Adrenal gland (tissue), 12 donors: ENCODE results near the gene OR13A1. TPM values are rescaled to one million over a fixed set of nuclear protein-coding genes. Genes with fewer than 3 reads are reported as not detected.
"Not testable (repeated sequence)": the region's sequence is repeated elsewhere in the genome, so short reads cannot be mapped to it uniquely, and the experiment has no call there.

ENCODE experiments used
- DNase-seq, 7 donors: peaks; one replicate each; pipeline ENCODE4 v3.0.0-alpha.2; 2019 to 2020
- H3K27ac ChIP-seq, 5 donors: fragments of 200-600 bp; sonication (generic) in 4 of 5; 1 replicate in 3 of 5; 2 replicates in 2 of 5; pipeline versions ENCODE4 v1.5.1 to v1.8.0; 2016 to 2020; ENCODE audit warnings: mild to moderate bottlenecking in 1 of 5
- H3K27me3 ChIP-seq: fragments of 200-600 bp; 2 replicates; pipeline ENCODE4 v1.8.0; 2021
- H3K36me3 ChIP-seq, 2 donors: fragments of 200-600 bp; replicated peaks in 1 of 2; 1 replicate in 1 of 2; 2 replicates in 1 of 2; pipeline versions ENCODE4 v1.5.1 to v1.8.0; 2018 to 2022
- H3K4me1 ChIP-seq, 2 donors: fragments of 200-600 bp; replicated peaks in 1 of 2; 1 replicate in 1 of 2; 2 replicates in 1 of 2; pipeline versions ENCODE4 v1.5.1 to v1.8.0; 2018 to 2021
- H3K4me3 ChIP-seq, 4 donors: fragments of 200-600 bp; sonication (generic) in 3 of 4; one replicate each; pipeline ENCODE4 v1.5.1; 2016 to 2018
- H3K9me3 ChIP-seq, 3 donors: fragments of 200-600 bp; sonication (generic) in 1 of 3; replicated peaks in 1 of 3; 1 replicate in 2 of 3; 2 replicates in 1 of 3; pipeline versions ENCODE4 v1.5.1 to v1.8.0; 2016 to 2021
- POLR2A ChIP-seq, 2 donors: fragments of 450-650 bp; IDR thresholded peaks; one replicate each; pipeline ENCODE4 v1.6.1; 2017; ENCODE audit warnings: antibody characterized with exemption in 2 of 2, mild to moderate bottlenecking in 2 of 2, moderate library complexity in 1 of 2
- WGBS, 4 donors: extraction: QIAGEN DNeasy Blood & Tissue Kit in 2 of 4; methylation state at CpG; one replicate each; pipeline versions ENCODE4 v1.1.5 to v1.1.7; 2013 to 2017; 5-methylcytosine and 5-hydroxymethylcytosine counted together
- intact Hi-C, 2 donors: fragments of 100-400 bp; cut with DNase I; formaldehyde crosslinking; loops; one replicate each; pipeline versions ENCODE4 v1.14.1 to v1.15.0; 2022 to 2023
- polyA plus RNA-seq, 3 donors: library from polyadenylated mRNA; stranded (reverse); fragments of 200-250 nt in 2 of 3; fragments of 350-450 nt in 1 of 3; fragmentation: Illumina TruSeq in 1 of 3; extraction: RNeasy Lipid Tissue Mini Kit (QIAGEN cat#74804) in 1 of 3; gene quantifications; one replicate each; pipeline ENCODE4 v1.2.3, GENCODE V29; 2013 to 2014
- total RNA-seq, 9 donors: library from RNA; depleted of rRNA in 4 of 9; stranded (reverse); fragments of >200 nt in 4 of 9; fragments of 120-200 nt in 1 of 9; fragmentation: NEBNext Ultra II Directional in 1 of 9; extraction: Animal tissue kit (Norgen Biotek cat#: 25700) in 1 of 9; gene quantifications; one replicate each; pipeline versions ENCODE4 v1.1.0 to v1.2.4, GENCODE V29; 2013 to 2023
- TF ChIP-seq, protein P1 (sequence below), 6 experiments: fragments of 450-650 bp in 4 of 6; fragments of 200-600 bp in 2 of 6; sonication (generic) in 1 of 6; IDR thresholded peaks; 1 replicate in 5 of 6; 2 replicates in 1 of 6; pipeline versions ENCODE4 v1.5.1 to v1.8.0; 2016 to 2021; ENCODE audit warnings: antibody characterized with exemption in 6 of 6, mild to moderate bottlenecking in 2 of 6, moderate library complexity in 1 of 6
- donor health status: healthy with polysubstance abuse.
- donor health status: Bipolar disorder and iron deficiency.
- donor health status: DM: yes; HTN: yes; CAD: no.
- donor health status: DM: no; HTN: no; CAD: no.
- donor health status: DM: no; HTN: no; CAD: no.
- donor health status: DM: yes; HTN: yes; CAD: no.

Gene OR13A1
- total and polyA plus RNA-seq, 12 donors: 0.03 to 0.14 TPM; not detected in 10

DNA sequence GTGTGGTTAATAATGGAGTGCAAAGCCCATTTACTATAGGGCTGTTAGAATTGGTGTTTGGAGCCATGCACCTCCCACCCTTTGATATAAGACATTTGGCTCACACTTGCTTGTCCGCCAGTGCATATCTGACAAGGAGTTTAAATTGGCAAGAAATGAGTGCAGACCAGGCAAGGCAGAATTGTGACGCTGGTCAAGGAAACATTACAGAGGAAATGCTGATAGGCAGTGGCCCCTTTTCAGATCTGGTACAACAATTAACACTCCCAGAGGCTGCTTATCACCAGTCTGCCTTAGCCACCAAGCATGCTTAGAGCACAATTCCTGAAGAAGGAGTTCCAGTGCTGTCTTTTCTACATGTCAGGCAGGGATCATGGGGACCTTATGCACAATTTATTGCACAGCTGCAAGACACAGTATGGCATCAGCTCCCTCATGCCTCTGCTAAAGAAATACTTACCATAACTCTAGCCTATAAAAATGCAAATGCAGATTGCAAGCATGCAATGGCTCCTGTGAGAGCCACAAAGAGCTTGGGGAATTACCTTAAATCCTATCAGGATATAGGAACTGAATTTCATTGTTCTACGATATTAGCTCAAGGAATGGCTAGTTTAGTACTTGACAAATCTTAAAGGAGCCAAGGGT is 35.2 kb downstream of the OR13A1 start:
- 27 to 53% (median 30%) methylated on average over 3 of the region's 3 CpGs for WGBS, 4 donors
- Histone ChIP-seq H3K9me3 (no peaks in the 10 kb centered on the region), H3K4me1 (no peaks in the 10 kb centered on the region), H3K4me3 (no peak overlapping the region), H3K27me3 (no peaks in the 10 kb centered on the region), H3K27ac (no peak overlapping the region), H3K36me3 (no peaks in the 10 kb centered on the region)
- TF ChIP-seq, protein P1, sequence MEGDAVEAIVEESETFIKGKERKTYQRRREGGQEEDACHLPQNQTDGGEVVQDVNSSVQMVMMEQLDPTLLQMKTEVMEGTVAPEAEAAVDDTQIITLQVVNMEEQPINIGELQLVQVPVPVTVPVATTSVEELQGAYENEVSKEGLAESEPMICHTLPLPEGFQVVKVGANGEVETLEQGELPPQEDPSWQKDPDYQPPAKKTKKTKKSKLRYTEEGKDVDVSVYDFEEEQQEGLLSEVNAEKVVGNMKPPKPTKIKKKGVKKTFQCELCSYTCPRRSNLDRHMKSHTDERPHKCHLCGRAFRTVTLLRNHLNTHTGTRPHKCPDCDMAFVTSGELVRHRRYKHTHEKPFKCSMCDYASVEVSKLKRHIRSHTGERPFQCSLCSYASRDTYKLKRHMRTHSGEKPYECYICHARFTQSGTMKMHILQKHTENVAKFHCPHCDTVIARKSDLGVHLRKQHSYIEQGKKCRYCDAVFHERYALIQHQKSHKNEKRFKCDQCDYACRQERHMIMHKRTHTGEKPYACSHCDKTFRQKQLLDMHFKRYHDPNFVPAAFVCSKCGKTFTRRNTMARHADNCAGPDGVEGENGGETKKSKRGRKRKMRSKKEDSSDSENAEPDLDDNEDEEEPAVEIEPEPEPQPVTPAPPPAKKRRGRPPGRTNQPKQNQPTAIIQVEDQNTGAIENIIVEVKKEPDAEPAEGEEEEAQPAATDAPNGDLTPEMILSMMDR (IDR thresholded peaks at IDR 0.05): no peak
- TF ChIP-seq POLR2A (IDR thresholded peaks at IDR 0.05): no peak
- no peak for DNase-seq
- intact Hi-C loops: no loop called here

DNA sequence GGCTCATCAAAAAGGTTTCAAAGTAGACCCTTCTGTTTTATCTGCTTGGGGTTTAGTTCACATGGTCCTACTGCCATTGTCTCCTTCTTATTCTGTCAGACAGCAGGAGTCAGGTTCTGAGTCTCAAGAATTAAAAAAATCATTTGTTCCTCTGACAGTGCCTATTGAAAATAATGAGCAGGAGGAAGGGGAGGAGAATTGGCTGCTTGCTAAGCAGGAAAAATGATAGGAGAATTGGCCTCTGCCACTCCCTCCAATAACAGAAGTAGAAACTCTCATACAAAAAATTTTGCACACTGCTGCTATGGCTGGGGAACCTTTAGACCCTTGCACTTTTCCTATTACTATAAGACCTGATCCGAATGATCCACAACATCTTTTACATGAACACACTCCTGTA is 35.7 kb downstream of the OR13A1 start:
- Histone ChIP-seq H3K9me3 (no peaks in the 10 kb centered on the region), H3K36me3 (no peaks in the 10 kb centered on the region), H3K4me1 (no peaks in the 10 kb centered on the region), H3K4me3 (no peak overlapping the region), H3K27ac (no peak overlapping the region), H3K27me3 (no peaks in the 10 kb centered on the region)
- TF ChIP-seq POLR2A (IDR thresholded peaks at IDR 0.05): no peak
- TF ChIP-seq, protein P1 (IDR thresholded peaks at IDR 0.05): no peak
- DNase-seq: no peak
- WGBS, 4 donors: 47 to 85% (median 71%) methylated on average over 1 of the region's 1 CpG
- intact Hi-C loops: no loop called here

DNA sequence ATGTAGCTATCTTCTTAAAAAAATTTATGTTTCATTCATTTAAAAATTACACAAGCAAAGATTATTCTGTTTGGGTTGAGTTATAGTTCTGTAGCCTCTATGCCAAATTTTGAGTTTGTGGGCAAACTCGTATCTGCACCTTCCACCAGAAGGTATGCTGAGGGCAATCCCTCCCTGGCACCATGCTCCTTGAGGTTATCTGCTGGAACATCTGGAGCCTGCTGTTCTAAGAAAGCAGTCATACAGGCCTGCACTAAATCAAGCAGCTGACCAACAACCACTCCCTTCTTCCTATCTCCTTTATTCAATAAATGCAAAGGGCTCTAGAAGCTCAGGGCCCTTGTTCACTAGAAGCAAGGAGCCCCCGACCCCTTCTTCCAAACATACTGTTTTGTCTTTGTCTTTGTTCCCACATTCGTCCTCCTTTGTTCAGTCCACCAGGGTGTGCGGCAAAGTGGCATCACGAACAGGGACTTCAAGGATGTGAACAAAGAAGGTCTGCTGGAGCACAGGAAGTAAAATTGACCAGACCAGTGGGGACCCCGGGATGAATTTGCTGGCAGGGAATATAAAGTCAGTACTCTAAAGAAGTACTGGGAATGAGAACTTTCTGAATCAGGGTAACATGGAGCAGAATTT is 36.4 kb downstream of the OR13A1 start:
- DNase-seq: no peak
- Histone ChIP-seq H3K4me3 (no peak overlapping the region), H3K27me3 (no peaks in the 10 kb centered on the region), H3K36me3 (no peaks in the 10 kb centered on the region), H3K4me1 (no peaks in the 10 kb centered on the region), H3K9me3 (no peaks in the 10 kb centered on the region), H3K27ac (no peak overlapping the region)
- WGBS, 4 donors: 59 to 69% (median 62%) methylated on average over 6 of the region's 6 CpGs
- TF ChIP-seq, protein P1 (IDR thresholded peaks at IDR 0.05): no peak
- TF ChIP-seq POLR2A (IDR thresholded peaks at IDR 0.05): no peak
- intact Hi-C loops: no loop called here

DNA sequence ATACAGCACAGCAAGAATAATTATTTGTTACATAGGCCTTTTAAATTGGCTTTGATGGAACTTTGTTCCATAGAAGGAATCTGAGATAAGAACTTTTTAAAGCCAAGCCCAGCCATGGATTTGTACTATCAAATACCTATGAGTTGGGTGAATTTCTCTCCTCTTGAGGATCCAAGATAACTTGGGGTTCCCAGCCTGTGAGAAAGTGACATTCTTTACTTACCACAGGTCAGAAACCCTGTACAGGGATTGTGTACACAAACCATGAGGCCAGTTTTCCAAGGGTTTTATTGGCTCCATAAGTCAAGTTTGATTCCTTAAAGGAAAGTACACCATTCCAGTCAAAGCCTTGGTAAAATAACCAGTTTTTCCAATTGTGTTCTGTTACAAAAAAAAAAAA is 39.3 kb downstream of the OR13A1 start:
- intact Hi-C loops, H3K27me3 ChIP-seq, H3K4me3 ChIP-seq, H3K27ac ChIP-seq, H3K36me3 ChIP-seq, H3K9me3 ChIP-seq, DNase-seq, H3K4me1 ChIP-seq: not testable (repeated sequence)

DNA sequence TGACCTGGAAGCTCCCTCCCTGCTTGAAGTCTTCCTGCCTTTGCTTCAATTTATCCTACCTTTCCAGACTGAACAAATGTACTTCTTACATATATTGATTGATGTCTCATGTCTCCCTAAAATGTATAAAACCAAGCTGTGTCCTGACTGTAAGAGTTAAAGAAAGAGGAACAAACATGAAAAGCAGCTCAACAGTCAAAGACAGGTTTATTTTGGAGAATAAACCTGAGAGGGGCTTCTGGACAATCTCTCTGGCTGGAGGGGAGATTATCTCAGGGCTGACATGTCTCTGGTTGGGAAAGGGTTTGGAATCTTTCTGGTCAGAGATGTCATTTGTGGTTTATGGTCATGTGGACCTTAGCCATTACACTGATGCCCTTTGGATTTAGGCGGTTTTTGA is 41.0 kb downstream of the OR13A1 start:
- H3K4me3 ChIP-seq: no peak overlapping the region
- no peak for DNase-seq
- no peaks in the 10 kb centered on the region for H3K4me1 ChIP-seq
- H3K9me3 ChIP-seq: no peaks in the 10 kb centered on the region
- intact Hi-C loops: no loop called here
- no peak for TF ChIP-seq POLR2A (IDR thresholded peaks at IDR 0.05)
- TF ChIP-seq, protein P1 (IDR thresholded peaks at IDR 0.05): no peak
- H3K27me3 ChIP-seq: no peaks in the 10 kb centered on the region
- H3K27ac ChIP-seq: no peak overlapping the region
- 67 to 86% (median 85%) methylated on average over 1 of the region's 1 CpG for WGBS, 4 donors
- no peaks in the 10 kb centered on the region for H3K36me3 ChIP-seq

DNA sequence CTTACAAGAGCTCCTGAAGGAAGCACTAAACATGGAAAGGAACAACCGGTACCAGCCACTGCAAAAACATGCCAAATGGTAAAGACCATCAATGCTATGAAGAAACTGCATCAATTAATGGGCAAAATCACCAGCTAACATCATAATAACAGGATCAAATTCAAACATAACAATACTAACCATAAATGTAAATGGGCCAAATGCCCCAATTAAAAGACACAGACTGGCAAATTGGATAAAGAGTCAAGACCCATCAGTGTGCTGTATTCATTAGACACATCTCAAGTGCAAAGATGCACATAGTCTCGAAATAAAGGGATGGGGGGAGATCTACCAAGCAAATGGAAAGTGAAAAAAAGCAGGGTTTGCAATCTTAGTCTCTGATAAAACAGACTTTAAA is 47.6 kb downstream of the OR13A1 start:
- intact Hi-C loops, H3K36me3 ChIP-seq, DNase-seq, H3K27me3 ChIP-seq, H3K4me3 ChIP-seq, H3K27ac ChIP-seq, H3K9me3 ChIP-seq, H3K4me1 ChIP-seq: not testable (repeated sequence)
- 60 to 73% (median 70%) methylated on average over 2 of the region's 2 CpGs for WGBS, 4 donors
